PC-3 (cell line): ENCODE measurements around the gene RXFP3. TPM values are rescaled to one million over a fixed set of nuclear protein-coding genes. Genes with fewer than 3 reads are reported as not detected.

Source experiments
- ATAC-seq: fragments of 200-7000 bp; cut with Tn5 transposase; 2 replicates; pipeline ENCODE4 v1.9.1; 2020; ENCODE audit warnings: mild to moderate bottlenecking, moderate library complexity
- BruUV-seq: library from RNA; stranded (reverse); fragments of 400-500 nt; replicated peaks from 2 replicates; lab custom pipeline; 2021; lab: Mats Ljungman, UMichigan
- CTCF ChIA-PET: fragments of 300-600 bp; sonication (Branson Sonifier 250); formaldehyde crosslinking; loops from one replicate; lab custom pipeline; 2022; ENCODE audit warnings: antibody characterized with exemption; lab: Charles Lee
- POLR2A ChIA-PET: fragments of 300-600 bp; sonication (Branson Sonifier 250); formaldehyde crosslinking; loops from one replicate; lab custom pipeline; 2022; ENCODE audit warnings: antibody characterized with exemption; ENCODE audit not compliant: unreplicated experiment; lab: Charles Lee
- DNase-seq: peaks from one replicate; pipeline ENCODE4 v3.0.0-alpha.2; 2015
- H2AFZ ChIP-seq: fragments of 300-600 bp; sonication (generic); 2 replicates; pipeline ENCODE4 v1.6.0; 2016; ENCODE audit warnings: antibody characterized with exemption, low read length
- H3F3A ChIP-seq: fragments of 300-600 bp; sonication (generic); one replicate; pipeline ENCODE4 v1.6.0; 2017; ENCODE audit warnings: antibody characterized with exemption, low read length, control low read depth, mild to moderate bottlenecking; ENCODE audit not compliant: unreplicated experiment
- H3K27ac ChIP-seq: fragments of 300-600 bp; sonication (generic); 2 replicates; pipeline ENCODE4 v1.5.1; 2016; ENCODE audit warnings: mild to moderate bottlenecking, low read length
- H3K27me3 ChIP-seq: fragments of 300-600 bp; sonication (generic); 2 replicates; pipeline ENCODE4 v1.6.1; 2016; ENCODE audit warnings: low read length, mixed read lengths
- H3K36me3 ChIP-seq: fragments of 300-600 bp; sonication (generic); 2 replicates; pipeline ENCODE4 v1.6.1; 2016; ENCODE audit warnings: low read depth, mixed run types, low read length, mixed read lengths
- H3K4me1 ChIP-seq: fragments of 300-600 bp; sonication (generic); 2 replicates; pipeline ENCODE4 v1.5.1; 2016; ENCODE audit warnings: low read length; ENCODE audit not compliant: insufficient read depth
- H3K4me2 ChIP-seq: fragments of 300-600 bp; sonication (generic); 2 replicates; pipeline ENCODE4 v1.6.0; 2016; ENCODE audit warnings: low read length
- H3K4me3 ChIP-seq: fragments of 300-600 bp; sonication (generic); 2 replicates; pipeline ENCODE4 v1.5.1; 2016; ENCODE audit warnings: mild to moderate bottlenecking, low read length, mixed read lengths
- H3K79me2 ChIP-seq: fragments of 300-600 bp; sonication (generic); 2 replicates; pipeline ENCODE4 v1.6.1; 2017; ENCODE audit warnings: low read length, mixed read lengths
- H3K9ac ChIP-seq: fragments of 300-600 bp; sonication (generic); 2 replicates; pipeline ENCODE4 v1.6.0; 2016; ENCODE audit warnings: mild to moderate bottlenecking, low read length
- H3K9me2 ChIP-seq: fragments of 300-600 bp; sonication (generic); replicated peaks from 2 replicates; pipeline ENCODE4 v1.6.1; 2016; ENCODE audit warnings: mixed run types, low read length, mixed read lengths
- H3K9me3 ChIP-seq: fragments of 300-600 bp; sonication (generic); 2 replicates; pipeline ENCODE4 v1.6.1; 2016; ENCODE audit warnings: low read length, mixed read lengths
- H4K20me1 ChIP-seq: fragments of 300-600 bp; sonication (generic); 2 replicates; pipeline ENCODE4 v1.6.1; 2016; ENCODE audit warnings: low read length, mixed read lengths
- CTCF ChIP-seq: fragments of 300-600 bp; sonication (generic); conservative IDR thresholded peaks from 2 replicates; pipeline ENCODE4 v1.5.1; 2017; ENCODE audit warnings: antibody characterized with exemption, low read depth, mild to moderate bottlenecking, low read length
- EZH2 ChIP-seq: fragments of 300-600 bp; sonication (generic); IDR thresholded peaks from one replicate; pipeline ENCODE4 v1.6.1; 2017; ENCODE audit warnings: antibody characterized with exemption, mild to moderate bottlenecking, low read length; ENCODE audit not compliant: unreplicated experiment
- EZH2phosphoT487 ChIP-seq: fragments of 300-600 bp; sonication (generic); IDR thresholded peaks from 2 replicates; pipeline ENCODE4 v1.6.1; 2018; ENCODE audit warnings: mild to moderate bottlenecking, antibody characterized with exemption, low read length, borderline replicate concordance
- intact Hi-C: fragments of 100-400 bp; cut with micrococcal nuclease; formaldehyde crosslinking; loops from 2 replicates; pipeline ENCODE4 v1.9.0; 2023
- total RNA-seq: library from RNA; depleted of rRNA; stranded (reverse); fragments of >200 nt; gene quantifications from 2 replicates; pipeline ENCODE4 v1.2.3, GENCODE V29; 2014

RXFP3 gene
- total RNA-seq, 1 experiment from 2014 or later = not detected

DNA sequence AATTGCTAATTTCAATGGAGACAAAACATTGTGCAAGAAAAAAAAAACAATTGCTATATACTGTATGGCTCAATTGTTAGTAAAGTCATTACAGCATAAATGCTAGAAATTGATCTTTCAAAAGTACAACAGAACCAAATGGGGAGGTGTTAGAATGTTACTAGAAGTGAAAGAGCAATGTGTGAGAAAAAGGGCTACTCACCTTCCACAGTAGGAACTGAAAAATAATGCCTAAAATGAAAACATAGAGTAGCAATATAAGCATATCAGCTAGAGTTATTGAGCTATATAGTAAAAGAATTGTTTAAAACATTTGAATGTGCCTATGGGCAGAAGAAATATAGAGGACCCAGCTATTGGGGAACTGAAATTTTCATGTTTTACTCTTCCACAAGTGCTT lies 10.9 kb upstream of the RXFP3 start:
- Histone ChIP-seq H3K4me2 (no peak overlapping the region), H3K9me2 (no peaks in the 10 kb centered on the region), H3K79me2 (no peaks in the 10 kb centered on the region), H3K36me3 (no peaks in the 10 kb centered on the region), H2AFZ (no peak overlapping the region), H3K9ac (no peak overlapping the region), H3K9me3 (no peaks in the 10 kb centered on the region), H3K4me1 (no peaks in the 10 kb centered on the region), H3K27me3 (no peaks in the 10 kb centered on the region), H4K20me1 (no peaks in the 10 kb centered on the region), H3F3A (no peaks in the 10 kb centered on the region), H3K4me3 (no peak overlapping the region), H3K27ac (no peak overlapping the region)
- ATAC-seq (no peak), DNase-seq (no peak)
- POLR2A ChIA-PET = no interaction called here
- TF ChIP-seq EZH2 = no peak
- no peak for TF ChIP-seq EZH2phosphoT487
- TF ChIP-seq CTCF = no peak
- intact Hi-C loops = no loop called here
- CTCF ChIA-PET = no interaction called here
- BruUV-seq = no TSS peak

- no peak for ATAC-seq
- no peak for DNase-seq
- Histone ChIP-seq H3K9me3 (no peaks in the 10 kb centered on the region), H3K4me3 (no peak overlapping the region), H3K79me2 (no peaks in the 10 kb centered on the region), H3K27me3 (no peaks in the 10 kb centered on the region), H3K4me2 (no peak overlapping the region), H3K27ac (no peak overlapping the region), H3K36me3 (no peaks in the 10 kb centered on the region), H3K4me1 (no peaks in the 10 kb centered on the region), H3K9ac (no peak overlapping the region), H3F3A (no peaks in the 10 kb centered on the region), H4K20me1 (no peaks in the 10 kb centered on the region), H2AFZ (no peak overlapping the region), H3K9me2 (no peaks in the 10 kb centered on the region)
- POLR2A ChIA-PET = no interaction called here
- intact Hi-C loops = no loop called here
- CTCF ChIA-PET = no interaction called here
- TF ChIP-seq EZH2 (no peak), EZH2phosphoT487 (no peak), CTCF (no peak)
- no TSS peak for BruUV-seq
Observed at GRCh38 chr5:33927685-33928084, 8.5 kb upstream of the RXFP3 start.

DNA sequence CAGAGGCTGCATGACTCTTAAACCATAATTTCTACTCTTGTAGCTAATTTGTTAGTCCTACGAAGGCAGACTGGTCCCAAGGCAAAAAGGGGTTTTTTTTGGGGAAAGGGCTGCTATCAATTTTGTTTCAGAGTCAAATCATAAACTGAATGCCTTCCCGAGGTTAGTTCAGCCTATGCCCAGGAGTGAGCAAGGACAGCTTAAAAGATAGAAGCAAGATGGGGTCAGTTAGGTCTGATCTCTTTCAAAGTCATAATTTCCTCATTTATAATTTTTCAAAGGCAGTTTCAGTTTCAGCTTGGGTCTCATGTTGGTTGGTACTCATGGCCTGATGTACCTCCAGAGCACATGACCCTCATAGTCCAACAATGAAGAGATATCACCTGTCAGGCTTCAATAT lies 7.9 kb upstream of the RXFP3 start:
- Histone ChIP-seq H3K9me3 (no peaks in the 10 kb centered on the region), H3K36me3 (no peaks in the 10 kb centered on the region), H3K4me2 (no peak overlapping the region), H3K9me2 (no peaks in the 10 kb centered on the region), H2AFZ (no peak overlapping the region), H3K9ac (no peak overlapping the region), H3K4me3 (no peak overlapping the region), H4K20me1 (no peaks in the 10 kb centered on the region), H3F3A (no peaks in the 10 kb centered on the region), H3K27me3 (no peaks in the 10 kb centered on the region), H3K27ac (no peak overlapping the region), H3K79me2 (no peaks in the 10 kb centered on the region), H3K4me1 (0 out of 2 replicates have a peak, but pooled peaks cover under 1% of the 10 kb centered on the region)
- no TSS peak for BruUV-seq
- ATAC-seq (no peak), DNase-seq (no peak)
- CTCF ChIA-PET = no interaction called here
- TF ChIP-seq EZH2phosphoT487 (no peak), CTCF (no peak), EZH2 (no peak)
- intact Hi-C loops = no loop called here
- POLR2A ChIA-PET = no interaction called here
